HEK293T (cell line): Measurements from ENCODE around the gene KCNK2.

Source experiments
- CTCF ChIA-PET: fragments of 350-600 bp; formaldehyde crosslinking; extraction: SDS; loops from one replicate; lab custom pipeline; 2021; ENCODE audit warnings: antibody characterized with exemption, inconsistent platforms; lab: Yijun Ruan, JAX
- POLR2A ChIA-PET: fragments of 350-600 bp; formaldehyde crosslinking; extraction: SDS; loops from one replicate; lab custom pipeline; 2020; ENCODE audit warnings: antibody characterized with exemption, inconsistent platforms; lab: Yijun Ruan, JAX
- DNase-seq: peaks from one replicate; pipeline ENCODE4 v3.0.0; 2012; ENCODE audit warnings: mixed read lengths; ENCODE audit errors: extremely low spot score
- ARNT ChIP-seq: fragments of 450-650 bp; IDR thresholded peaks from 2 replicates; pipeline ENCODE4 v1.6.1; 2017; ENCODE audit warnings: mild to moderate bottlenecking
- BHLHE40 ChIP-seq: fragments of 450-650 bp; IDR thresholded peaks from 2 replicates; pipeline ENCODE4 v1.6.1; 2016; ENCODE audit warnings: mild to moderate bottlenecking, moderate library complexity, borderline replicate concordance
- CTBP1 ChIP-seq: fragments of 450-650 bp; IDR thresholded peaks from 2 replicates; pipeline ENCODE4 v1.6.1; 2016; ENCODE audit warnings: borderline replicate concordance
- ELF4 ChIP-seq: fragments of 450-650 bp; IDR thresholded peaks from 2 replicates; pipeline ENCODE4 v1.6.1; 2017; ENCODE audit warnings: antibody characterized with exemption
- FOXA1 ChIP-seq: fragments of 450-650 bp; IDR thresholded peaks from 2 replicates; pipeline ENCODE4 v1.6.1; 2016; ENCODE audit warnings: mild to moderate bottlenecking
- FOXK2 ChIP-seq: fragments of 450-650 bp; IDR thresholded peaks from 2 replicates; pipeline ENCODE4 v1.6.1; 2016; ENCODE audit warnings: mild to moderate bottlenecking
- FOXM1 ChIP-seq: fragments of 450-650 bp; IDR thresholded peaks from 2 replicates; pipeline ENCODE4 v1.6.1; 2017; ENCODE audit warnings: mild to moderate bottlenecking, borderline replicate concordance
- HDGF ChIP-seq: fragments of 450-650 bp; IDR thresholded peaks from 2 replicates; pipeline ENCODE4 v1.6.1; 2017; ENCODE audit warnings: antibody characterized with exemption, borderline replicate concordance
- L3MBTL2 ChIP-seq: fragments of 450-650 bp; conservative IDR thresholded peaks from 2 replicates; pipeline ENCODE4 v1.6.1; 2016; ENCODE audit warnings: mild to moderate bottlenecking
- LEF1 ChIP-seq: fragments of 450-650 bp; IDR thresholded peaks from 2 replicates; pipeline ENCODE4 v1.6.1; 2017; ENCODE audit warnings: mild to moderate bottlenecking, borderline replicate concordance
- NFRKB ChIP-seq: fragments of 450-650 bp; IDR thresholded peaks from 2 replicates; pipeline ENCODE4 v1.6.1; 2016; ENCODE audit warnings: mild to moderate bottlenecking, moderate library complexity
- SP1 ChIP-seq: fragments of 450-650 bp; IDR thresholded peaks from 2 replicates; pipeline ENCODE4 v1.6.1; 2017
- SUZ12 ChIP-seq: fragments of 450-650 bp; IDR thresholded peaks from 2 replicates; pipeline ENCODE4 v1.6.1; 2016; ENCODE audit warnings: mild to moderate bottlenecking
- TARDBP ChIP-seq: fragments of 450-650 bp; IDR thresholded peaks from 2 replicates; pipeline ENCODE4 v1.6.1; 2016
- ZNF384 ChIP-seq: fragments of 450-650 bp; IDR thresholded peaks from 2 replicates; pipeline ENCODE4 v1.6.1; 2016
- TF ChIP-seq, protein P1 (sequence below): fragments of 450-650 bp; IDR thresholded peaks from 2 replicates; pipeline ENCODE4 v1.6.1; 2016

The KCNK2 gene

GRCh38 chr1:215119056-215119455, 36.5 kb downstream of the KCNK2 start:
- TF ChIP-seq FOXM1 (no peak), ZNF384 (no peak), L3MBTL2 (no peak), CTBP1 (no peak), SP1 (no peak)
- ChIA-PET POLR2A (no interaction called here), CTCF (no interaction called here)
- no peak for DNase-seq

- no peak for TF ChIP-seq ZNF384
- TF ChIP-seq LEF1 = no peak
- TF ChIP-seq L3MBTL2 = no peak
- no peak for TF ChIP-seq HDGF
- TF ChIP-seq SUZ12 = no peak
- TF ChIP-seq ARNT = no peak
- no peak for TF ChIP-seq FOXA1
- TF ChIP-seq FOXK2 = no peak
- TF ChIP-seq SP1 = no peak
- TF ChIP-seq CTBP1 = no peak
- no peak for TF ChIP-seq BHLHE40
- POLR2A ChIA-PET = no interaction called here
- DNase-seq = no peak
- CTCF ChIA-PET = no interaction called here
Observed at GRCh38 chr1:215119719-215120365, 37.3 kb downstream of the KCNK2 start.

GRCh38 chr1:215128504-215128903, 46.0 kb downstream of the KCNK2 start:
- ChIA-PET CTCF (no interaction called here), POLR2A (no interaction called here)
- no peak for DNase-seq
- TF ChIP-seq L3MBTL2 (no peak), FOXA1 (no peak), TARDBP (no peak), FOXM1 (no peak), FOXK2 (no peak), ARNT (no peak), LEF1 (no peak), CTBP1 (no peak), SUZ12 (no peak), NFRKB (no peak), BHLHE40 (no peak)
- TF ChIP-seq, protein P1, sequence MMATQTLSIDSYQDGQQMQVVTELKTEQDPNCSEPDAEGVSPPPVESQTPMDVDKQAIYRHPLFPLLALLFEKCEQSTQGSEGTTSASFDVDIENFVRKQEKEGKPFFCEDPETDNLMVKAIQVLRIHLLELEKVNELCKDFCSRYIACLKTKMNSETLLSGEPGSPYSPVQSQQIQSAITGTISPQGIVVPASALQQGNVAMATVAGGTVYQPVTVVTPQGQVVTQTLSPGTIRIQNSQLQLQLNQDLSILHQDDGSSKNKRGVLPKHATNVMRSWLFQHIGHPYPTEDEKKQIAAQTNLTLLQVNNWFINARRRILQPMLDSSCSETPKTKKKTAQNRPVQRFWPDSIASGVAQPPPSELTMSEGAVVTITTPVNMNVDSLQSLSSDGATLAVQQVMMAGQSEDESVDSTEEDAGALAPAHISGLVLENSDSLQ = no peak

GRCh38 chr1:215131291-215131690, 48.8 kb downstream of the KCNK2 start:
- CTCF ChIA-PET = no interaction called here
- POLR2A ChIA-PET = no interaction called here
- no peak for DNase-seq
- no peak for TF ChIP-seq L3MBTL2
- no peak for TF ChIP-seq LEF1
- no peak for TF ChIP-seq BHLHE40
- no peak for TF ChIP-seq TARDBP
- no peak for TF ChIP-seq ELF4
- TF ChIP-seq SP1 = no peak

DNA sequence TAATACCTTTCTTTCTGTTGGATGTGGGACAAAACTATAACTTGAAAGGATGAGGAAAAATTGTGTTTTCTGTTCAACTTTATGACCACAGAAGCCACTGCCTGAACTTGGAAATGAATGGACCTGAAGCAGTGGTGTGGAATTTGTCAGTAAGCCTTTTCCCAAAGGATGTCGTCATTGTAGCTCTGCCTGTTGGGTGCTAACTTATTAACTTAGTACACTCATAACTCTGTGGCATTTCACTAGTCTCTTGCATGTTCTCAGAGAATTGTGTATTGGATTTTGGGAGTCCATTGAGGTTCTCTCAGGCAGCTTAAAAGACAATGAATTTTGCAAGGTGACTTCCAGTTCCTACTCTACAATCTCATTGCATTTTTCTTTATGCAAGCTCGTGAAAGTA, 49.6 kb downstream of the KCNK2 start:
- POLR2A ChIA-PET = no interaction called here
- CTCF ChIA-PET = no interaction called here
- TF ChIP-seq FOXA1 (no peak), BHLHE40 (no peak), SUZ12 (no peak), HDGF (no peak), ARNT (no peak), TARDBP (no peak), FOXM1 (no peak), L3MBTL2 (no peak), ELF4 (no peak), ZNF384 (no peak), FOXK2 (no peak)
- no peak for DNase-seq

DNA sequence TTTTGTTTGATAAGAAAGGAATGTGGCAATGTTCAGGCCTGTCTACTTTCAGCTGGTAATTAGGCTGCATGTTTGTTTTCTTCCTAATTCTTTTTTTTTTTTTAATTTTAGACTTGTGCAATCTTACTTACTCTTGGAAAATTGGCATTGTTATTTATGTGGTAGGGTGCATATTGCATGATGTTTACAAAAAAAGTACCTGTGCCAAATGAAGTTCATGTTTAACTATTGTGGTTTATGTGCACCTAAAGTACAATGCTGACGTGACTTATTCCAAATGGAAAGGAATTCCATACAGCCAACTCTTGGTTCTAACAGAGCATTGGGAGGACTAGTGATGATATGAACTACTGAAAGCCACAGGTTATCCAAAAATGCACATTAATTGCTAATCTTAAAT, 51.0 kb downstream of the KCNK2 start:
- ChIA-PET POLR2A (no interaction called here), CTCF (no interaction called here)
- no peak for TF ChIP-seq L3MBTL2
- TF ChIP-seq BHLHE40 = no peak
- TF ChIP-seq LEF1 = no peak
- TF ChIP-seq SUZ12 = no peak
- no peak for DNase-seq

DNA sequence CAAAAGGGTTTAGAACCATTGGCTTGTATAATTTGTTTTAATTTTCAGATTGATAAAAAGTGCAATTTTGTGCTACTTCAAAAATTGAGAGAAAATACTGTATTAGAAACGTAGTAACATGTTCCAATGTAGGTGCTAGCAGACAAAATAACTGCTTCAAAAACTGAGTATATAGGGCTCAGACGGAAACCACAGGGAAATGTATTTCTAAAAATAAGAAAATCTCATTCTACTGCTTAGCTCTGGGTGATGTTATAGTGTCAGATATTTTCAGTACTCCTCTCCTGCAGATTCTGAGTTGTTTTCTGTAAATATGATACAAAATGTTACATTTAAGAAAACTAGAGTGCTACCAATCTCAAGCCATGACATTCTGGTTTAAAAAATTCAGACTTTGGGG, 55.4 kb downstream of the KCNK2 start:
- CTCF ChIA-PET = no interaction called here
- no peak for TF ChIP-seq SUZ12
- TF ChIP-seq ARNT = no peak
- DNase-seq = no peak
- POLR2A ChIA-PET = no interaction called here

DNA sequence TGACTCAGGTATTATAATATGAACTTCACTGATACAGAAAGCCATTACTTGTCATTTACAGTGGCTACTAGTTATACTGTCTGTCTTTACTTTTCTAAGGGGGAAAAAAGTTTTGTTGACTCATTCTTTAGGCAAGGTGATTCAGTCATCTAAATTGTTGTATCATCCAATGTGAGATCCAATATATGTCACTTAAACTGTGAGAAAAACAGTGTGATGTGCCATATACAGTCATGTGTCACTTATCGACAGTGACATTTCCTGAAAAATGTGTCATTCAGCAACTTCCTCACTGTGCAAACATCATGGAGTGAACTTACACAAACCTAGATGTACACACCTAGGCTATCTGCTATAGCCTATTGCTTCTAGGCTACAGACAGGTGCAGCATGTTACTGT, 57.6 kb downstream of the KCNK2 start:
- DNase-seq = no peak
- TF ChIP-seq SUZ12 (no peak), TARDBP (no peak), HDGF (no peak), L3MBTL2 (no peak)
- POLR2A ChIA-PET = no interaction called here
- CTCF ChIA-PET = no interaction called here

DNA sequence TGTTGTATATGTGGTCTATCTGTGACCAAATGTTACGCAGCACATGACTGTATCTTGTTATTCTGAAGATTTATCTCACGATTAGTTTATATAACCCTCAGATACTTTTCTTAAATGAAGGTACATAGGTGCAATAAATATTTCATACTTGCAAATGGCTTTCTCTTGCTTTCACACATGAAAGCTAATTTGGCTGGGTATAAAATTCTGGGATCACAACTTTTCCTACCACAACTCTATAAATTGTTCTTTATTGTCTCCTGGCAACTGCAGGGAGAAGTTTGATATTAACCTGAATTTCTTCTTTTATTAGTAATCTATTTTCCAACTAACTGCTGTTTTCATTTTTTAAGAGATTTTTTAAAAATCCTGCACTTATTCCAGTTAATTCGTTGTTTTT, 58.9 kb downstream of the KCNK2 start:
- TF ChIP-seq ZNF384 = no peak
- TF ChIP-seq SUZ12 = no peak
- TF ChIP-seq FOXK2 = no peak
- TF ChIP-seq NFRKB = no peak
- no peak for TF ChIP-seq BHLHE40
- no peak for TF ChIP-seq FOXA1
- TF ChIP-seq FOXM1 = no peak
- no peak for TF ChIP-seq SP1
- no peak for TF ChIP-seq ARNT
- TF ChIP-seq ELF4 = no peak
- no peak for TF ChIP-seq HDGF
- TF ChIP-seq L3MBTL2 = no peak
- no peak for TF ChIP-seq TARDBP
- no peak for TF ChIP-seq LEF1
- TF ChIP-seq CTBP1 = no peak
- TF ChIP-seq, protein P1 = no peak
- ChIA-PET POLR2A (no interaction called here), CTCF (no interaction called here)
- DNase-seq = no peak
